Measurements from ENCODE around the gene FLOT1. TPM values are rescaled to one million over a fixed set of nuclear protein-coding genes. Genes with fewer than 3 reads are reported as not detected.

FLOT1 gene
- total RNA-seq, 1 donor from 2014 or later, result 238 TPM

- intact Hi-C loops (cut with micrococcal nuclease), result no loop called here
- ATAC-seq, result peak; percentile 81
- peak; percentile 99 for DNase-seq
These were observed 25.2 kb downstream of the FLOT1 start, which contains the start of gene MDC1 for GRCh38 chr6:30717129-30717844. TSS of gene MDC1 (minus strand) at chr6:30717281. CDS start at chr6:30715175, 2,106 bp downstream.

- intact Hi-C loops (cut with micrococcal nuclease), result no loop called here
- DNase-seq (no peak), ATAC-seq (no peak)
These were observed 25.7 kb downstream of the FLOT1 start for GRCh38 chr6:30716879-30717128.

GRCh38 chr6:30714263-30714662 is 28.2 kb downstream of the FLOT1 start:
- DNase-seq, result no peak
- intact Hi-C loops (cut with micrococcal nuclease), result no loop called here

GRCh38 chr6:30712441-30712945 is 30.0 kb downstream of the FLOT1 start:
- intact Hi-C loops (cut with micrococcal nuclease), result no loop called here
- ATAC-seq, result no peak
- no peak for DNase-seq

More at GRCh38 chr6:30714263-30714662, 28.2 kb downstream of the FLOT1 start:
- ATAC-seq, result no peak

- DNase-seq (no peak), ATAC-seq (no peak)
- intact Hi-C loops (cut with micrococcal nuclease), result no loop called here
These were observed 30.6 kb downstream of the FLOT1 start for GRCh38 chr6:30711758-30712380.

- no peak for DNase-seq
- no peak for ATAC-seq
- intact Hi-C loops (cut with micrococcal nuclease), result no loop called here
These were observed 33.2 kb downstream of the FLOT1 start for GRCh38 chr6:30709101-30709868.

- intact Hi-C loops (cut with micrococcal nuclease), result no loop called here
- DNase-seq, result no peak
- no peak for ATAC-seq
These were observed 35.1 kb downstream of the FLOT1 start for GRCh38 chr6:30707281-30707850.

GRCh38 chr6:30705620-30706019 is 36.9 kb downstream of the FLOT1 start:
- intact Hi-C loops (cut with micrococcal nuclease), result no loop called here
- DNase-seq (no peak), ATAC-seq (peak; percentile 88)

GRCh38 chr6:30703821-30704220 is 38.7 kb downstream of the FLOT1 start:
- intact Hi-C loops (cut with micrococcal nuclease), result no loop called here
- DNase-seq (peak; percentile 4), ATAC-seq (no peak)

GRCh38 chr6:30703011-30703410 is 39.5 kb downstream of the FLOT1 start:
- ATAC-seq, result no peak
- intact Hi-C loops (cut with micrococcal nuclease), result no loop called here
- DNase-seq, result peak; percentile 8

- ATAC-seq (peak; percentile 82), DNase-seq (no peak)
- intact Hi-C loops (cut with micrococcal nuclease), result no loop called here
These were observed 42.1 kb downstream of the FLOT1 start for GRCh38 chr6:30700340-30700739.

- no peak for DNase-seq
- intact Hi-C loops (cut with micrococcal nuclease), result no loop called here
- ATAC-seq, result no peak
These were observed 46.1 kb downstream of the FLOT1 start for GRCh38 chr6:30696432-30696831.

GRCh38 chr6:30691208-30691847 is 51.2 kb downstream of the FLOT1 start:
- DNase-seq (no peak), ATAC-seq (no peak)
- intact Hi-C loops (cut with micrococcal nuclease), result no loop called here

- ATAC-seq (peak; percentile 67), DNase-seq (peak; percentile 95)
- intact Hi-C loops (cut with micrococcal nuclease), result no loop called here
These were observed 51.9 kb downstream of the FLOT1 start, which contains the start of gene NRM for GRCh38 chr6:30690403-30691207. TSS of gene NRM (minus strand) at chr6:30690984. CDS start at chr6:30690974, 10 bp downstream.

GRCh38 chr6:30689985-30690384 is 52.5 kb downstream of the FLOT1 start:
- intact Hi-C loops (cut with micrococcal nuclease), result no loop called here
- DNase-seq (no peak), ATAC-seq (no peak)

GRCh38 chr6:30689022-30689865 is 53.2 kb downstream of the FLOT1 start:
- intact Hi-C loops (cut with micrococcal nuclease), result no loop called here
- DNase-seq, result no peak
- ATAC-seq, result no peak

GRCh38 chr6:30688569-30688968 is 53.9 kb downstream of the FLOT1 start:
- intact Hi-C loops (cut with micrococcal nuclease), result no loop called here
- no peak for ATAC-seq
- DNase-seq, result no peak

Measured in left ventricle myocardium superior (tissue), 1 donor.